Activated CD8-positive, alpha-beta T cell treated with anti-CD3 and anti-CD28 coated beads for 36 hours (primary cell): ENCODE measurements around the gene ERLIN1. TPM values are rescaled to one million over a fixed set of nuclear protein-coding genes. Genes with fewer than 3 reads are reported as not detected.

Experiments used
- ATAC-seq: fragments of 200-7000 bp; cut with Tn5 transposase; one replicate; pipeline ENCODE4 v1.10.0; 2021; ENCODE audit warnings: mild to moderate bottlenecking, moderate library complexity
- CTCF ChIA-PET: fragments of 350-600 bp; sonication (Branson Sonifier 250); formaldehyde crosslinking; loops from one replicate; lab custom pipeline; 2021; ENCODE audit warnings: antibody characterized with exemption; lab: Charles Lee
- POLR2A ChIA-PET: fragments of 350-600 bp; sonication (Branson Sonifier 250); formaldehyde crosslinking; loops from one replicate; lab custom pipeline; 2021; ENCODE audit warnings: antibody characterized with exemption; lab: Charles Lee
- DNase-seq: peaks from one replicate; pipeline ENCODE4 v3.0.0-alpha.2; 2020
- H3K27ac Mint-ChIP-seq: one replicate; pipeline ENCODE4 v1.8.0; 2021; ENCODE audit warnings: mild to moderate bottlenecking, mixed read lengths
- H3K27me3 Mint-ChIP-seq: one replicate; pipeline ENCODE4 v1.8.0; 2021; ENCODE audit warnings: mixed read lengths
- H3K36me3 Mint-ChIP-seq: one replicate; pipeline ENCODE4 v1.8.0; 2021; ENCODE audit warnings: low read depth, mixed read lengths
- H3K4me1 Mint-ChIP-seq: one replicate; pipeline ENCODE4 v1.8.0; 2021; ENCODE audit warnings: low read depth, mixed read lengths
- H3K4me3 Mint-ChIP-seq: one replicate; pipeline ENCODE4 v1.8.0; 2021; ENCODE audit warnings: mild to moderate bottlenecking, moderate library complexity, mixed read lengths
- H3K9me3 Mint-ChIP-seq: one replicate; pipeline ENCODE4 v1.8.0; 2021; ENCODE audit warnings: mixed read lengths
- intact Hi-C: fragments of 100-400 bp; cut with micrococcal nuclease; formaldehyde crosslinking; loops from one replicate; pipeline ENCODE4 v1.10.0; 2022
- total RNA-seq, 2 experiments: library from RNA; stranded (reverse); gene quantifications; one replicate each; pipeline ENCODE4 v1.2.3, GENCODE V29; 2021
- TF ChIP-seq, protein P1 (sequence below): fragments of 200-600 bp; IDR thresholded peaks from one replicate; pipeline ENCODE4 v1.8.0; 2022; ENCODE audit warnings: antibody characterized with exemption, mild to moderate bottlenecking

The ERLIN1 gene
- total RNA-seq, 2 experiments from 2014 or later = 16.6 to 17.0 TPM

DNA sequence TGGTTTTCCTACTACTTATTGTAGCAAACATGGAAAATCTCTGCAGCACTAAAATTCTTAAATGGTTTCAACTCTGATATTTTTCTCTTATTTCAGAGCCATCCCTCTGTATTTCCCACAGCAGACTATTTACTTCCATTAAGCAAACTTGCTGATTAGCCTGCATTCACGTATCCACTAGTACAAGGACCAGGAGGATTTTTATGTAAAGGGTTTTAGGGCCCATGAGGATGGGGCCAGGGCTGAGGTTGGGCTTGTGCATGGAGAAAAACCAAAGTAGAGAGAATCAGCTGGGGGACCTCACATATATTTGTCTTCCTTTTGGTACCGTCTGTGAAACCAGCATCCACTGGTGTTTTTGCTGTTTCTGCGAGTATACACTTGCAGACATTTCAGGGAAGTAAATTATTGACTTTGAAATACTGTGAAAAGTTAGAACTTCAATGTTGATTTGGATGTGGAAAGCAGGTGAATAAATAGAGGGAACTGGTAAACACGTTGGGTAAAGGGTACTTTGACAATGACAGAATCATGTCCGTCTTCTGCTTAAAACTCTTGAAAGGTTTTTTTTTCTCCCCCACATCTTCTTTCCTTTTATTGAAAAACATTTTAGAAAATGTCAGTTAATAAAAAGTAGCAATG is 44.3 kb downstream of the ERLIN1 start:
- Mint-ChIP-seq H3K36me3 (no peaks in the 10 kb centered on the region), H3K27ac (no peak overlapping the region), H3K4me3 (no peak overlapping the region), H3K9me3 (no peaks in the 10 kb centered on the region), H3K27me3 (peaks cover 8% of the 10 kb centered on the region), H3K4me1 (no peaks in the 10 kb centered on the region)
- intact Hi-C loops = no loop called here
- CTCF ChIA-PET = no interaction called here
- POLR2A ChIA-PET = no interaction called here
- ATAC-seq (no peak), DNase-seq (no peak)
- TF ChIP-seq, protein P1, sequence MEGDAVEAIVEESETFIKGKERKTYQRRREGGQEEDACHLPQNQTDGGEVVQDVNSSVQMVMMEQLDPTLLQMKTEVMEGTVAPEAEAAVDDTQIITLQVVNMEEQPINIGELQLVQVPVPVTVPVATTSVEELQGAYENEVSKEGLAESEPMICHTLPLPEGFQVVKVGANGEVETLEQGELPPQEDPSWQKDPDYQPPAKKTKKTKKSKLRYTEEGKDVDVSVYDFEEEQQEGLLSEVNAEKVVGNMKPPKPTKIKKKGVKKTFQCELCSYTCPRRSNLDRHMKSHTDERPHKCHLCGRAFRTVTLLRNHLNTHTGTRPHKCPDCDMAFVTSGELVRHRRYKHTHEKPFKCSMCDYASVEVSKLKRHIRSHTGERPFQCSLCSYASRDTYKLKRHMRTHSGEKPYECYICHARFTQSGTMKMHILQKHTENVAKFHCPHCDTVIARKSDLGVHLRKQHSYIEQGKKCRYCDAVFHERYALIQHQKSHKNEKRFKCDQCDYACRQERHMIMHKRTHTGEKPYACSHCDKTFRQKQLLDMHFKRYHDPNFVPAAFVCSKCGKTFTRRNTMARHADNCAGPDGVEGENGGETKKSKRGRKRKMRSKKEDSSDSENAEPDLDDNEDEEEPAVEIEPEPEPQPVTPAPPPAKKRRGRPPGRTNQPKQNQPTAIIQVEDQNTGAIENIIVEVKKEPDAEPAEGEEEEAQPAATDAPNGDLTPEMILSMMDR = no peak

DNA sequence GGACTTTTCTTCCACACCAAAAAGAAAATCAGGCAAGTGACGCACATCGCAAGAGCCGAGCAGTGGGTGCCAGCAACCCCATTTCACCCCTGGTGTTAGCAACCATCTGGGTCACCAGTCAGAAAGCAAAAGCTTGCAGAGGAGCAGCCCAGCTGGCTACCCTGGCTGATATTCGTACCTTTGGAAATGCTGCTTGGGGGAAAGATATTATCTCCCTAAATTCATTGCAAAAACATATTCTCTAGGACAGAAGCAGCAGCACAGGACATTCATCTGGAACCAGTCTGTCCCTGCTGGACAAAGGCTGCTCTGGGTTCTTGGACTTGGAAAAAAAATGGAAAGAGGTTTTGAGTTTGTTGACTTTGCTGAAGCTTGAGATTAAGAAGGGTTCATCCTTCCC is 45.8 kb downstream of the ERLIN1 start:
- Mint-ChIP-seq H3K4me3 (no peak overlapping the region), H3K4me1 (no peaks in the 10 kb centered on the region), H3K9me3 (peaks cover under 1% of the 10 kb centered on the region), H3K36me3 (no peaks in the 10 kb centered on the region), H3K27ac (no peak overlapping the region), H3K27me3 (peaks cover 10% of the 10 kb centered on the region)
- ChIA-PET POLR2A (no interaction called here), CTCF (interaction anchor here (2.0 kb wide), 1 partner anchor 294 kb away, joined by 5 read pairs; no protein-coding TSS in a partner anchor)
- TF ChIP-seq, protein P1 = no peak
- intact Hi-C loops = no loop called here
- ATAC-seq = no peak
- DNase-seq = no peak

DNA sequence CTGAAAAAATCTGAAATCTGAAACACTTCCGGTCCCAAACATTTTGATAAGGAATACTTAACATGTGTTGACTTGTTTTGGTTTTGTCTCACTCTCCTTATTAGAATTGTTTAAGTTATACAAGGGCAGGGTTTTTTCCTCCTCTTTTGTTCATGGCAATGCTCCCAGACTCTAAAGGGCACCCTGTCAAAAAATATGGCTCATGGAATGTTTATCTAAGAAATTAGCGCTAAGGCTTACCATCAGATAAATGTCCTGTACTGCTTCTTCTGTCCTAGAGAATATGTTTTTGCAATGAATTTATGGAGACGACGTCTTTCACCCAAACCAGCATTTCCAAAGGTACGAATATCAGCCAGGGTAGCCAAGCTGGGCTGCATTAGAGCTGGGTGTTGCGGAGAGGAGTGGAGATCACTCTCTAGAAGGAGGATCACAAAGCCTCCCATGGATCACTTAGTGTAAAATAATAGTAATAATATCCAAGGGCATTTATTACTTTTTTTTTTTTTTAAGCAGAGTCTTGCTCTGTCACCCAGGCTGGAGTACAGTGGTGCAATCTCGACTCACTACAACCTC is 46.8 kb downstream of the ERLIN1 start:
- no peak overlapping the region for H3K27ac Mint-ChIP-seq
- POLR2A ChIA-PET = no interaction called here

DNA sequence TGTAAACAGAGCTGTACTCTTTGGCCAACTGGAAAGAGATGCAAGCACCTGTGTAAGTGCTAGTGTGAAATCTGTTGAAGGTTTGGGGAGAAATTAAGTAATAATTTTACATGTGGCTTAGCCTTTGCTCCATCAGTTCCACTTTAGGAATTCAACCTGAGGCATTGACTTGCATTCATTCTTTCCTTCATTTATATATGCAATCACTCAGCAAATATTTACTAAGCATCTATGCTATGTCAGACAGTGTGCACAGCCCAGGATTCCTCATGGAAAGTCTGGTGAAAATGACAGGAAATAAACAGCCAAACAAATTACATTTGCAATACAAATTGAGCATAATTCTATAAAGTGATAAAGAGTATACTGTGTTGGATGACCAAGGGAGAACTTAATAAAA is 50.3 kb downstream of the ERLIN1 start:
- ChIA-PET POLR2A (no interaction called here), CTCF (no interaction called here)
- peaks cover 5% of the 10 kb centered on the region for H3K9me3 Mint-ChIP-seq
- TF ChIP-seq, protein P1 = no peak
- peaks cover 10% of the 10 kb centered on the region for H3K27me3 Mint-ChIP-seq
- ATAC-seq (no peak), DNase-seq (no peak)
- no peak overlapping the region for H3K27ac Mint-ChIP-seq
- no peaks in the 10 kb centered on the region for H3K4me1 Mint-ChIP-seq
- intact Hi-C loops = no loop called here
- no peak overlapping the region for H3K4me3 Mint-ChIP-seq
- H3K36me3 Mint-ChIP-seq = no peaks in the 10 kb centered on the region

More for the DNA sequence above, 46.8 kb downstream of the ERLIN1 start:
- no peaks in the 10 kb centered on the region for H3K36me3 Mint-ChIP-seq
- no peak for DNase-seq
- peaks cover 8% of the 10 kb centered on the region for H3K27me3 Mint-ChIP-seq
- no peak for ATAC-seq
- peaks cover 3% of the 10 kb centered on the region for H3K9me3 Mint-ChIP-seq
- CTCF ChIA-PET = interaction anchor here (2.0 kb wide), 1 partner anchor 293 kb away, joined by 5 read pairs; no protein-coding TSS in a partner anchor
- intact Hi-C loops = no loop called here
- TF ChIP-seq, protein P1 = no peak
- H3K4me3 Mint-ChIP-seq = no peak overlapping the region
- H3K4me1 Mint-ChIP-seq = no peaks in the 10 kb centered on the region

DNA sequence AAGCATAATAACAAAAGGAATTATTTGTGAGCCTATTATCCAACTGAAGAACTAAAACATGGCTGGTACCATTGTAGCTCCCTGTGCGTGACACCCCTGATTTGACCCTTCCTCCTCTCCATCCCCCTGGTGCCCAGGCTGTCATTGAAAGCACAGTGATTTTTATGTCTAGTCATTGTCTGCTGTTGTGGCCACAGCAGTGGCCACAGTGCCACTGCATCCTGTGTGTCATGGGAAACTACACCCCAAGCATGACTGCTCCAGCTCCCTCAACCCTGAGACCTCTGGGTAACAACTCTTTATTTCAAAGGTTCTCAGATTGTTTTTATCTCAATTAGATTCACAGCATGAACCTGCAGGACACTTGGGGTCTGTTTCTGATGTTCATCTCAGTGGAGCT is 52.0 kb downstream of the ERLIN1 start:
- CTCF ChIA-PET = interaction anchor here (1.3 kb wide), 1 partner anchor 88 kb away, joined by 3 read pairs; no protein-coding TSS in a partner anchor
- Mint-ChIP-seq H3K4me1 (no peaks in the 10 kb centered on the region), H3K9me3 (peaks cover 5% of the 10 kb centered on the region), H3K4me3 (no peak overlapping the region), H3K36me3 (no peaks in the 10 kb centered on the region), H3K27me3 (peaks cover 7% of the 10 kb centered on the region), H3K27ac (no peak overlapping the region)
- POLR2A ChIA-PET = no interaction called here
- ATAC-seq = no peak
- TF ChIP-seq, protein P1 = no peak
- peak; percentile 11 for DNase-seq
- intact Hi-C loops = no loop called here
